H9 (cell line): ENCODE data around the gene THAP9. TPM values are rescaled to one million over a fixed set of nuclear protein-coding genes. Genes with fewer than 3 reads are reported as not detected.
A peak's percentile ranks its signal among the peaks of the same experiment; 100 is the strongest.
"Not testable (repeated sequence)": the region's sequence is repeated elsewhere in the genome, so short reads cannot be mapped to it uniquely, and the experiment has no call there.

Experiments used
- DNase-seq: peaks from one replicate; pipeline ENCODE4 v3.0.0-alpha.2; 2017
- H2AFZ ChIP-seq: one replicate; pipeline ENCODE4 v1.6.1; 2013; ENCODE audit warnings: mild to moderate bottlenecking, low read length, control low read depth, moderate library complexity
- H2AK5ac ChIP-seq: 2 replicates; pipeline ENCODE4 v1.6.1; 2013; ENCODE audit warnings: low read length, control low read depth, mixed read lengths; ENCODE audit not compliant: insufficient read length
- H2BK120ac ChIP-seq: one replicate; pipeline ENCODE4 v1.6.1; 2013; ENCODE audit warnings: low read depth, mild to moderate bottlenecking, low read length, control low read depth, inconsistent platforms; ENCODE audit not compliant: poor library complexity, severe bottlenecking
- H2BK12ac ChIP-seq: 2 replicates; pipeline ENCODE4 v1.6.1; 2013; ENCODE audit warnings: low read length, control low read depth, mixed read lengths, low read depth; ENCODE audit not compliant: insufficient read length
- H2BK15ac ChIP-seq: 2 replicates; pipeline ENCODE4 v1.6.1; 2013; ENCODE audit warnings: low read depth, low read length, control low read depth
- H2BK20ac ChIP-seq: one replicate; pipeline ENCODE4 v1.6.1; 2013; ENCODE audit warnings: low read depth, mild to moderate bottlenecking, low read length, control low read depth, inconsistent platforms; ENCODE audit not compliant: poor library complexity, severe bottlenecking
- H2BK5ac ChIP-seq: 2 replicates; pipeline ENCODE4 v1.6.1; 2013; ENCODE audit warnings: low read length, control low read depth, mixed read lengths; ENCODE audit not compliant: insufficient read length
- H3K14ac ChIP-seq: 2 replicates; pipeline ENCODE4 v1.6.1; 2013; ENCODE audit warnings: low read length, control low read depth; ENCODE audit not compliant: insufficient read depth
- H3K18ac ChIP-seq: 2 replicates; pipeline ENCODE4 v1.6.1; 2013; ENCODE audit warnings: low read depth, mild to moderate bottlenecking, mixed read lengths, low read length, control low read depth; ENCODE audit not compliant: insufficient read length
- H3K23ac ChIP-seq: 2 replicates; pipeline ENCODE4 v1.6.1; 2013; ENCODE audit warnings: low read length, control low read depth, mixed read lengths, low read depth; ENCODE audit not compliant: insufficient read length
- H3K23me2 ChIP-seq: 2 replicates; pipeline ENCODE4 v1.6.1; 2013; ENCODE audit warnings: low read depth, mild to moderate bottlenecking, mixed read lengths, low read length, control low read depth; ENCODE audit not compliant: insufficient read length, poor library complexity, severe bottlenecking
- H3K27ac ChIP-seq: 2 replicates; pipeline ENCODE4 v1.5.1; 2013; ENCODE audit warnings: low read length, control low read depth, mixed read lengths, low read depth; ENCODE audit not compliant: insufficient read length
- H3K27me3 ChIP-seq: 2 replicates; pipeline ENCODE4 v1.6.1; 2013; ENCODE audit warnings: low read length, control low read depth, inconsistent platforms; ENCODE audit not compliant: insufficient read depth
- H3K4ac ChIP-seq: 2 replicates; pipeline ENCODE4 v1.6.1; 2013; ENCODE audit warnings: low read depth, mild to moderate bottlenecking, control low read depth, inconsistent platforms, low read length, moderate library complexity
- H3K4me1 ChIP-seq: 2 replicates; pipeline ENCODE4 v1.6.1; 2013; ENCODE audit warnings: low read length, control low read depth, inconsistent platforms; ENCODE audit not compliant: insufficient read depth
- H3K4me2 ChIP-seq: 2 replicates; pipeline ENCODE4 v1.6.1; 2013; ENCODE audit warnings: low read length, control low read depth, mixed read lengths; ENCODE audit not compliant: insufficient read length, insufficient read depth
- H3K56ac ChIP-seq: 2 replicates; pipeline ENCODE4 v1.6.1; 2013; ENCODE audit warnings: low read depth, mild to moderate bottlenecking, mixed read lengths, low read length, control low read depth; ENCODE audit not compliant: insufficient read length
- H3K79me1 ChIP-seq: 2 replicates; pipeline ENCODE4 v1.6.1; 2013; ENCODE audit warnings: low read depth, mild to moderate bottlenecking, moderate library complexity, low read length, control low read depth, inconsistent platforms; ENCODE audit not compliant: insufficient read depth, poor library complexity, severe bottlenecking
- H3K79me2 ChIP-seq: 2 replicates; pipeline ENCODE4 v1.6.1; 2013; ENCODE audit warnings: low read length, control low read depth, inconsistent platforms; ENCODE audit not compliant: insufficient read depth
- H3K9ac ChIP-seq: 2 replicates; pipeline ENCODE4 v1.6.1; 2013; ENCODE audit warnings: low read length, control low read depth, mixed read lengths; ENCODE audit not compliant: insufficient read length; ENCODE audit errors: extremely low read depth
- H3K9me3 ChIP-seq: one replicate; pipeline ENCODE4 v1.6.1; 2013; ENCODE audit warnings: low read depth, low read length, inconsistent platforms; ENCODE audit not compliant: control insufficient read depth
- H3T11ph ChIP-seq: one replicate; pipeline ENCODE4 v1.6.1; 2013; ENCODE audit warnings: mild to moderate bottlenecking, low read length, control low read depth, inconsistent platforms
- H4K20me1 ChIP-seq: one replicate; pipeline ENCODE4 v1.6.1; 2013; ENCODE audit not compliant: control insufficient read depth, insufficient read length, insufficient read depth
- H4K5ac ChIP-seq: 2 replicates; pipeline ENCODE4 v1.6.1; 2013; ENCODE audit warnings: low read depth, mild to moderate bottlenecking, mixed read lengths, low read length, control low read depth; ENCODE audit not compliant: insufficient read length
- H4K8ac ChIP-seq: replicated peaks from 2 replicates; pipeline ENCODE4 v1.6.1; 2013; ENCODE audit warnings: low read length, control low read depth, mixed read lengths, low read depth; ENCODE audit not compliant: insufficient read length
- H4K91ac ChIP-seq: 2 replicates; pipeline ENCODE4 v1.6.1; 2013; ENCODE audit warnings: low read depth, mild to moderate bottlenecking, moderate library complexity, mixed read lengths, low read length, control low read depth; ENCODE audit not compliant: insufficient read length
- H3K27ac Mint-ChIP-seq, 3 experiments: 2 replicates in 2 of 3; 3 replicates in 1 of 3; pipeline ENCODE4 v1.8.0; 2020 to 2021; ENCODE audit warnings: mixed read lengths in 3 of 3, mild to moderate bottlenecking in 1 of 3, moderate library complexity in 1 of 3
- H3K27me3 Mint-ChIP-seq: 2 replicates; pipeline ENCODE4 v1.8.0; 2021; ENCODE audit warnings: low read depth, mild to moderate bottlenecking, moderate library complexity, mixed read lengths
- H3K36me3 Mint-ChIP-seq, 3 experiments: 2 replicates in 2 of 3; 3 replicates in 1 of 3; pipeline ENCODE4 v1.8.0; 2020 to 2021; ENCODE audit warnings: low read depth in 3 of 3, mixed read lengths in 3 of 3; ENCODE audit not compliant: insufficient read depth in 1 of 3
- H3K4me1 Mint-ChIP-seq, 2 experiments: 2 replicates each; pipeline ENCODE4 v1.8.0; 2020; ENCODE audit warnings: mixed read lengths in 2 of 2
- H3K4me3 Mint-ChIP-seq, 2 experiments: 2 replicates in 1 of 2; 3 replicates in 1 of 2; pipeline ENCODE4 v1.8.0; 2020 to 2021; ENCODE audit warnings: mild to moderate bottlenecking in 2 of 2, mixed read lengths in 2 of 2, moderate library complexity in 1 of 2
- H3K9me3 Mint-ChIP-seq, 2 experiments: 2 replicates in 1 of 2; 3 replicates in 1 of 2; pipeline ENCODE4 v1.8.0; 2020; ENCODE audit warnings: mild to moderate bottlenecking in 2 of 2, mixed read lengths in 2 of 2, moderate library complexity in 1 of 2
- WGBS: extraction: QIAGEN DNeasy Blood & Tissue Kit; methylation state at CpG from one replicate; pipeline ENCODE4 v1.1.7; 2013; ENCODE audit warnings: missing lambda C conversion rate, low lambda C conversion rate, mixed read lengths; ENCODE audit not compliant: insufficient read length; ENCODE audit errors: extremely low coverage; 5-methylcytosine and 5-hydroxymethylcytosine counted together
- total RNA-seq: library from RNA; stranded (reverse); gene quantifications from 2 replicates; pipeline ENCODE4 v1.2.1, GENCODE V29; 2021
- TF ChIP-seq, protein P1 (sequence below): fragments of 200-600 bp; sonication (generic); conservative IDR thresholded peaks from 3 replicates; pipeline ENCODE4 v1.8.0; 2021; ENCODE audit warnings: antibody characterized with exemption, mild to moderate bottlenecking

THAP9 gene
- total RNA-seq, 1 experiment from 2014 or later, result 14.8 TPM

DNA sequence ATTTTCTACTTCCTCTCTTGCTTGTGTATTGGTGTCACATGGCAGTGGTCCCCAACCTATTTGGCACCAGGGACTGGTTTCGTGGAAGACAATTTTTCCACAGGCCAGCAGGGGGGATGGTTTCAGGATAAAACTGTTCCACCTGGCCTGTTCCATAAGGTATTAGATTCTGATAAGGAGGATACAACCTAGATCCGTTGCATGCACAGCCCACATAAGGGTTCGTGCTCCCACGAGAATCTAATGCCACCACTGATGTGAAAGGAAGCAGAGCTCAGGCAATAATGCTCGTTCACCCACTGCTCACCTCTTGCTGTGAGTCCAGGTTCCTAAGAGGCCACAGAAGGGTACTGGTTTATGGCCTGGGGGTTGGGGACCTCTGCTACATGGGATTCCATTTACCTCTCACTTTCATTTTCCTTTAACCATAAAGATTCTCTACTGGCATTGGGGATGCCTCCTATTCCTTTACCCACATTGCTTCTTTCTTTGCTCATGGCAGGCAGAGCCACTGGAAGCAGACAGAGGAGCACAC is 47.7 kb upstream of the THAP9 start:
- no peak overlapping the region; a peak in 1 of 5 replicates for H3K4me3 Mint-ChIP-seq
- TF ChIP-seq, protein P1, sequence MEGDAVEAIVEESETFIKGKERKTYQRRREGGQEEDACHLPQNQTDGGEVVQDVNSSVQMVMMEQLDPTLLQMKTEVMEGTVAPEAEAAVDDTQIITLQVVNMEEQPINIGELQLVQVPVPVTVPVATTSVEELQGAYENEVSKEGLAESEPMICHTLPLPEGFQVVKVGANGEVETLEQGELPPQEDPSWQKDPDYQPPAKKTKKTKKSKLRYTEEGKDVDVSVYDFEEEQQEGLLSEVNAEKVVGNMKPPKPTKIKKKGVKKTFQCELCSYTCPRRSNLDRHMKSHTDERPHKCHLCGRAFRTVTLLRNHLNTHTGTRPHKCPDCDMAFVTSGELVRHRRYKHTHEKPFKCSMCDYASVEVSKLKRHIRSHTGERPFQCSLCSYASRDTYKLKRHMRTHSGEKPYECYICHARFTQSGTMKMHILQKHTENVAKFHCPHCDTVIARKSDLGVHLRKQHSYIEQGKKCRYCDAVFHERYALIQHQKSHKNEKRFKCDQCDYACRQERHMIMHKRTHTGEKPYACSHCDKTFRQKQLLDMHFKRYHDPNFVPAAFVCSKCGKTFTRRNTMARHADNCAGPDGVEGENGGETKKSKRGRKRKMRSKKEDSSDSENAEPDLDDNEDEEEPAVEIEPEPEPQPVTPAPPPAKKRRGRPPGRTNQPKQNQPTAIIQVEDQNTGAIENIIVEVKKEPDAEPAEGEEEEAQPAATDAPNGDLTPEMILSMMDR, result no peak
- no CpG with 5 or more reads among the region's 5 CpGs for WGBS
- Histone ChIP-seq H3K9ac (no peak overlapping the region), H3K4me1 (no peaks in the 10 kb centered on the region), H3K4ac (no peak overlapping the region), H2BK5ac (no peak overlapping the region), H4K5ac (no peak overlapping the region), H3K27me3 (no peaks in the 10 kb centered on the region), H2BK15ac (no peak overlapping the region), H4K91ac (no peak overlapping the region), H4K8ac (no peak overlapping the region), H3T11ph (no peak overlapping the region), H3K79me1 (no peaks in the 10 kb centered on the region), H2AFZ (no peak overlapping the region), H3K79me2 (no peaks in the 10 kb centered on the region), H2BK12ac (no peak overlapping the region), H3K56ac (no peak overlapping the region), H3K14ac (no peak overlapping the region), H2BK20ac (no peak overlapping the region), H3K9me3 (no peaks in the 10 kb centered on the region), H3K23ac (no peak overlapping the region), H2BK120ac (no peak overlapping the region), H3K18ac (no peak overlapping the region), H3K4me2 (no peak overlapping the region), H4K20me1 (no peaks in the 10 kb centered on the region), H3K23me2 (no peaks in the 10 kb centered on the region), H2AK5ac (no peak overlapping the region), H3K27ac (no peak overlapping the region)
- peaks cover 33 to 79% (median 71%) of the 10 kb centered on the region in 3 experiments; a peak in 6 of 7 replicates for H3K36me3 Mint-ChIP-seq
- H3K9me3 Mint-ChIP-seq, result no peaks in the 10 kb centered on the region
- H3K27ac Mint-ChIP-seq, result peak overlapping the region in 1 of 3 experiments; percentile 4; a peak in 1 of 7 replicates
- no peaks in the 10 kb centered on the region for H3K27me3 Mint-ChIP-seq
- no peaks in the 10 kb centered on the region for H3K4me1 Mint-ChIP-seq
- DNase-seq, result no peak

GRCh38 chr4:82860487-82860886 is 40.0 kb upstream of the THAP9 start:
- DNase-seq, H3K4me1 Mint-ChIP-seq, H4K5ac ChIP-seq, H2BK120ac ChIP-seq, H3K27ac ChIP-seq, H4K20me1 ChIP-seq, H3K14ac ChIP-seq, H3K56ac ChIP-seq, H2AK5ac ChIP-seq, H3K4me3 Mint-ChIP-seq, H3K9me3 Mint-ChIP-seq, H3K79me1 ChIP-seq, H3K18ac ChIP-seq, H3K4ac ChIP-seq, H3K4me1 ChIP-seq, H3T11ph ChIP-seq, H2BK15ac ChIP-seq, H2BK20ac ChIP-seq, H3K9ac ChIP-seq, H3K4me2 ChIP-seq, H2AFZ ChIP-seq, H2BK12ac ChIP-seq, H3K79me2 ChIP-seq, H3K23ac ChIP-seq, H3K23me2 ChIP-seq, H3K9me3 ChIP-seq, H4K91ac ChIP-seq, H4K8ac ChIP-seq, H3K27me3 Mint-ChIP-seq, H3K27ac Mint-ChIP-seq, H3K27me3 ChIP-seq, H2BK5ac ChIP-seq: not testable (repeated sequence)
- no CpG with 5 or more reads among the region's 2 CpGs for WGBS
- peaks cover 21 to 58% (median 56%) of the 10 kb centered on the region in 3 experiments; a peak in 6 of 7 replicates for H3K36me3 Mint-ChIP-seq
